ENCODE measurements around the gene EZR.

The EZR gene

DNA sequence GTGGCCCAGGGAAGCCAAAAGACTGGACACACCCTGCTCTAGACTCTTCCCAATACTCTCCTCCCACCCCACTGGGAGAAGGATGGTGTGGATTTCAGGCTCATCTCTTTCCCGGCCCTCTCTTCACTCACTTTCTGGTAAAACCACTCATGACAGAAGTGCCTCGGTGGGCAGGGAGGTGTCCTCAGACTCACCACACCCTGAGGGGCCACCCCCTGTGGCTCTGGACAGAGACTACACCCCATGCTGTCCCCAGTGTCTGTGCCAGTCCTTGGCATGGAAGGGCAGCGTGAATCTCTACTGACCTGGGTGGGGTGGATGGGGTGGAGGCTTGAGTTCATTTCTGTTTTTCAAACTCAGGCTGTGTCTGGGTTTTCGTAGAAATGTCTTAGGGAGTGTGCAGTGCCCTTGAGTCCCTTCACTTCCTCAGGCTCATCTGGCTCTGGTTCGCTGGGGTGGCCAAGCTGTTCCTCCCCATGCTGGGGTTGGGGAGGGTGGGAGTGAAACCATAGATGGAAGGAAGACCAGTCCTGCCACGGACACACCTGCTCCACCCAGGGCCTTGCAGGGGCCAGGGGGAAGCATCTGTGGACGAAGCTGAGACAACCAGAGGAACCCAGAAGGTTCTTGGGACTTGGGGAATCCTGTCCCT, 59.1 kb downstream of the EZR start:
- Histone ChIP-seq H3K4me1 (ENCODE audit: control insufficient read depth, insufficient read depth, low read length) (peaks cover 13% of the 10 kb centered on the region), H3K27me3 (ENCODE audit: control insufficient read depth, insufficient read depth, low read length, poor library complexity, severe bottlenecking) (no peaks in the 10 kb centered on the region), H3K4me3 (ENCODE audit: insufficient read depth, low read depth, low read length) (no peak overlapping the region), H3K27ac (ENCODE audit: insufficient read depth, low read depth, low read length, poor library complexity, severe bottlenecking) (no peak overlapping the region), H3K9me3 (ENCODE audit: control insufficient read depth, low read length) (no peaks in the 10 kb centered on the region), H3K36me3 (ENCODE audit: control insufficient read depth, insufficient read depth, low read length) (no peaks in the 10 kb centered on the region)
- WGBS, 2 experiments: 92 to 93% methylated on average over 7 of the region's 7 CpGs

- Histone ChIP-seq H3K27ac (ENCODE audit: insufficient read depth, low read depth, low read length, poor library complexity, severe bottlenecking) (no peak overlapping the region), H3K27me3 (ENCODE audit: control insufficient read depth, insufficient read depth, low read length, poor library complexity, severe bottlenecking) (no peaks in the 10 kb centered on the region), H3K36me3 (ENCODE audit: control insufficient read depth, insufficient read depth, low read length) (no peaks in the 10 kb centered on the region), H3K9me3 (ENCODE audit: control insufficient read depth, low read length) (no peaks in the 10 kb centered on the region), H3K4me3 (ENCODE audit: insufficient read depth, low read depth, low read length) (no peak overlapping the region), H3K4me1 (ENCODE audit: control insufficient read depth, insufficient read depth, low read length) (peaks cover 13% of the 10 kb centered on the region)
- 83 to 85% methylated on average over 18 of the region's 18 CpGs for WGBS, 2 experiments
These were observed 60.2 kb downstream of the EZR start for GRCh38 chr6:158758941-158759479.

DNA sequence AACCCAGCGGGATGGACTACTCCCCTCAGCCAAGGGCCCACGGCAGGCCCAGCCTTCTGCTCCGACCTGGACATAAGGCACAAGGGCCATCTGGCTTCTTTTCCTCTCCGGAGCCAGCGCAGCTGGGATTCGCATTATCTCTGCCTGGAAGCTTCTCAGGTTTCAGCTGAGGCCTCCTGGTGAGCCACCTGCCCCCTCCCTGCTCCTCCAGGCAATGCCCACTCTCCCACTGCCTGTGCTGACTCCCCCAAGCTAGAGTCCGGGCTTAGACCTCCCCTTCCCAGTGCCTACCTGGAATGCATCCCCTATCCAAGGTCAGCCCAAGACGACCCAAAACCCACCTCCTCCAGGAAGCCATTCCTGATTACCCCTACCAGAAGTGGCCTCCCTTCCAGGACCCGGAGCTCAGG, 60.7 kb downstream of the EZR start:
- H3K9me3 ChIP-seq (ENCODE audit: control insufficient read depth, low read length): no peaks in the 10 kb centered on the region
- H3K4me3 ChIP-seq (ENCODE audit: insufficient read depth, low read depth, low read length): no peak overlapping the region
- H3K36me3 ChIP-seq (ENCODE audit: control insufficient read depth, insufficient read depth, low read length): no peaks in the 10 kb centered on the region
- peaks cover 13% of the 10 kb centered on the region for H3K4me1 ChIP-seq (ENCODE audit: control insufficient read depth, insufficient read depth, low read length)
- WGBS, 2 experiments: 27 to 34% methylated on average over 9 of the region's 9 CpGs
- H3K27me3 ChIP-seq (ENCODE audit: control insufficient read depth, insufficient read depth, low read length, poor library complexity, severe bottlenecking): no peaks in the 10 kb centered on the region
- H3K27ac ChIP-seq (ENCODE audit: insufficient read depth, low read depth, low read length, poor library complexity, severe bottlenecking): no peak overlapping the region

DNA sequence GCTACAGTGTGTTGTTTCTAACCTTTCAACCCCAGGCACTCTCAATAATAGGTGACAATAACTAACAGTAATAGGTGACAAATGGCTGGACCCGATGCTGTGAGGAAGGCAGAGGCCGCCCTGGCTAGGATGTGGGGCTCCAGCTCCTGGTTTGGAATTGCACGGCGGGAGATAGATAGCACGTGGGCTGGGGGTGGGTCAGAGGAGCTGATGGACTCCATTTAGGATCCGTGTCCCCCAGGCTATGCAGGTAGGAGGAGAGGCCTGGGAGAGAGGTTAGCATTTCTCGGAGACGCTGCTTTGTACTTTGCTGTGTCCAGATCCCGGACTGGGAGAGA, 61.4 kb downstream of the EZR start:
- 76 to 78% methylated on average over 9 of the region's 9 CpGs for WGBS, 2 experiments
- no peak overlapping the region for H3K27ac ChIP-seq (ENCODE audit: insufficient read depth, low read depth, low read length, poor library complexity, severe bottlenecking)
- no peaks in the 10 kb centered on the region for H3K27me3 ChIP-seq (ENCODE audit: control insufficient read depth, insufficient read depth, low read length, poor library complexity, severe bottlenecking)
- H3K4me3 ChIP-seq (ENCODE audit: insufficient read depth, low read depth, low read length): no peak overlapping the region
- no peaks in the 10 kb centered on the region for H3K36me3 ChIP-seq (ENCODE audit: control insufficient read depth, insufficient read depth, low read length)
- peaks cover 13% of the 10 kb centered on the region for H3K4me1 ChIP-seq (ENCODE audit: control insufficient read depth, insufficient read depth, low read length)
- no peaks in the 10 kb centered on the region for H3K9me3 ChIP-seq (ENCODE audit: control insufficient read depth, low read length)

- no peak overlapping the region for H3K4me3 ChIP-seq (ENCODE audit: insufficient read depth, low read depth, low read length)
- H3K36me3 ChIP-seq (ENCODE audit: control insufficient read depth, insufficient read depth, low read length): no peaks in the 10 kb centered on the region
- H3K4me1 ChIP-seq (ENCODE audit: control insufficient read depth, insufficient read depth, low read length): peaks cover 13% of the 10 kb centered on the region
- H3K9me3 ChIP-seq (ENCODE audit: control insufficient read depth, low read length): no peaks in the 10 kb centered on the region
- no peaks in the 10 kb centered on the region for H3K27me3 ChIP-seq (ENCODE audit: control insufficient read depth, insufficient read depth, low read length, poor library complexity, severe bottlenecking)
- WGBS, 2 experiments: 89 to 90% methylated on average over 25 of the region's 25 CpGs
- H3K27ac ChIP-seq (ENCODE audit: insufficient read depth, low read depth, low read length, poor library complexity, severe bottlenecking): no peak overlapping the region
These were observed 62.0 kb downstream of the EZR start for GRCh38 chr6:158756977-158757752.

DNA sequence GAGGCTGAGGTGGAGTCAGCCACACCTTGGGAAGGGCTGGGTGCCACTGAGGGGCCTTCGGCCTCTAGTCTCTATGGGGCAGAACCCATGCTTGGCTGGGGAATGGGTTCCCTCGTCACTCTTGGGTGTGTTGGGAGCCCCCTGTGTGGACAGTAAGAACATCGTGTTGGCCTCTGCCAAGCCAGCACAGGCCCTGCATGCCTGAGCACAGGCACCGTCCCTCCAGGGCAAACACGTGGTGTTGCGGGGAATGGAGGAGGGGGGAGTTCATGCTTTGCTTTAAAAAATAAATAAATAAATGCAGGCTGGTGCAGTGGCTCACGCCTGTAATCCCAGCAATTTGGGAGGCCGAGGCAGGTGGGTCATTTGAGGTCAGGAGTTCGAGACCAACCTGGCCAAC, 63.0 kb downstream of the EZR start:
- no peaks in the 10 kb centered on the region for H3K36me3 ChIP-seq (ENCODE audit: control insufficient read depth, insufficient read depth, low read length)
- peaks cover 13% of the 10 kb centered on the region for H3K4me1 ChIP-seq (ENCODE audit: control insufficient read depth, insufficient read depth, low read length)
- H3K27me3 ChIP-seq (ENCODE audit: control insufficient read depth, insufficient read depth, low read length, poor library complexity, severe bottlenecking): no peaks in the 10 kb centered on the region
- H3K9me3 ChIP-seq (ENCODE audit: control insufficient read depth, low read length): no peaks in the 10 kb centered on the region
- no peak overlapping the region for H3K4me3 ChIP-seq (ENCODE audit: insufficient read depth, low read depth, low read length)
- H3K27ac ChIP-seq (ENCODE audit: insufficient read depth, low read depth, low read length, poor library complexity, severe bottlenecking): no peak overlapping the region
- 91 to 95% methylated on average over 9 of the region's 9 CpGs for WGBS, 2 experiments

DNA sequence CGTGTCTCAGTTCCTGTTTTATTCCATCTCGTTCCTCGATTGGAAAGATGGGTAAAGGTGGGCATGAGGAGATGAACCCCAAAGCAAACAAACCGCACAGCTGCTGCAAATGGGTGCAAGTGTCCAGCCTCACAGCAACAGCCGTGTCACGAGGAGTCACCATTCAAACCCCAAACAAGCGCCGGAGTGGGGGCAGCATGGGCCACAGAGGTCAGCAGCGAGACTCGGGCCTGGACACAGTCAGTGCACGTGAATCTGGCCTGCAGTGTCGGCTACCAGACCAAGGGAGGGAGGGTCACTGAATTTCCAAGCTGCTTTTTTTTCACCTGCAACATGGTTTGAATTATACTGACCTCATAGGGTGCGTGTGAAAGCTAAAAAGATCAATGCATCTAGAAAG, 63.5 kb downstream of the EZR start:
- WGBS, 2 experiments: 88 to 90% methylated on average over 13 of the region's 13 CpGs
- Histone ChIP-seq H3K27ac (ENCODE audit: insufficient read depth, low read depth, low read length, poor library complexity, severe bottlenecking) (no peak overlapping the region), H3K4me3 (ENCODE audit: insufficient read depth, low read depth, low read length) (no peak overlapping the region), H3K4me1 (ENCODE audit: control insufficient read depth, insufficient read depth, low read length) (peaks cover 13% of the 10 kb centered on the region), H3K36me3 (ENCODE audit: control insufficient read depth, insufficient read depth, low read length) (no peaks in the 10 kb centered on the region), H3K9me3 (ENCODE audit: control insufficient read depth, low read length) (no peaks in the 10 kb centered on the region), H3K27me3 (ENCODE audit: control insufficient read depth, insufficient read depth, low read length, poor library complexity, severe bottlenecking) (no peaks in the 10 kb centered on the region)

DNA sequence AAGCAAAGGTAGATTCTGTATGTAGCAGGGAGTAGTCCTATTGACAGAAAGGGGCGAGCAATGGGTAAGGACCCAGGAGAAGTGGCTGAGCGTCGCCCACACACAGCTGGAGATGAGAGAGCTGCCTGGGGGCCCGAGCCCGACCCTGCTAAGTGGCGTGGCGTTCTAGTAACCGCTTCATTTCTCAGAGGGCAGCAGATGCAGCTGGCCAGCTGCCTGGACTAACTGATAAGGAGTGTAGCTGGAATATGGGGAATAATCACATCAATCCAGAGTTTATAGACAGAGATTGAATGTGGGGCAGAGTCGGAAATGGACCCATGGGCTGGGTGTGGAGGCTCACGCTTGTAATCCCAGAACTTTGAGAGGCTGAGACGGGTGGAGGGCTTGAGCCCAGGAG, 64.4 kb downstream of the EZR start:
- H3K27ac ChIP-seq (ENCODE audit: insufficient read depth, low read depth, low read length, poor library complexity, severe bottlenecking): no peak overlapping the region
- no peaks in the 10 kb centered on the region for H3K36me3 ChIP-seq (ENCODE audit: control insufficient read depth, insufficient read depth, low read length)
- WGBS, 2 experiments: 94 to 95% methylated on average over 11 of the region's 11 CpGs
- H3K4me1 ChIP-seq (ENCODE audit: control insufficient read depth, insufficient read depth, low read length): peaks cover 13% of the 10 kb centered on the region
- H3K27me3 ChIP-seq (ENCODE audit: control insufficient read depth, insufficient read depth, low read length, poor library complexity, severe bottlenecking): no peaks in the 10 kb centered on the region
- H3K9me3 ChIP-seq (ENCODE audit: control insufficient read depth, low read length): no peaks in the 10 kb centered on the region
- no peak overlapping the region for H3K4me3 ChIP-seq (ENCODE audit: insufficient read depth, low read depth, low read length)

- H3K36me3 ChIP-seq (ENCODE audit: control insufficient read depth, insufficient read depth, low read length): no peaks in the 10 kb centered on the region
- H3K4me1 ChIP-seq (ENCODE audit: control insufficient read depth, insufficient read depth, low read length): peaks cover 13% of the 10 kb centered on the region
- no peak overlapping the region for H3K27ac ChIP-seq (ENCODE audit: insufficient read depth, low read depth, low read length, poor library complexity, severe bottlenecking)
- no peaks in the 10 kb centered on the region for H3K9me3 ChIP-seq (ENCODE audit: control insufficient read depth, low read length)
- 90 to 92% methylated on average over 9 of the region's 9 CpGs for WGBS, 2 experiments
- no peak overlapping the region for H3K4me3 ChIP-seq (ENCODE audit: insufficient read depth, low read depth, low read length)
- no peaks in the 10 kb centered on the region for H3K27me3 ChIP-seq (ENCODE audit: control insufficient read depth, insufficient read depth, low read length, poor library complexity, severe bottlenecking)
These were observed 65.4 kb downstream of the EZR start for GRCh38 chr6:158753811-158754210.

- H3K9me3 ChIP-seq (ENCODE audit: control insufficient read depth, low read length): no peaks in the 10 kb centered on the region
- H3K36me3 ChIP-seq (ENCODE audit: control insufficient read depth, insufficient read depth, low read length): no peaks in the 10 kb centered on the region
- peaks cover 7% of the 10 kb centered on the region for H3K4me1 ChIP-seq (ENCODE audit: control insufficient read depth, insufficient read depth, low read length)
- H3K27me3 ChIP-seq (ENCODE audit: control insufficient read depth, insufficient read depth, low read length, poor library complexity, severe bottlenecking): no peaks in the 10 kb centered on the region
- H3K27ac ChIP-seq (ENCODE audit: insufficient read depth, low read depth, low read length, poor library complexity, severe bottlenecking): no peak overlapping the region
- 19% methylated on average over 3 of the region's 3 CpGs for WGBS, 2 experiments
- H3K4me3 ChIP-seq (ENCODE audit: insufficient read depth, low read depth, low read length): no peak overlapping the region
These were observed 66.6 kb downstream of the EZR start for GRCh38 chr6:158752613-158753012.

Data from ectodermal cell (in vitro differentiated cells).